GM06990 (cell line): ENCODE measurements around the gene PSMC4.

Experiments used
- DNase-seq: peaks from one replicate; pipeline ENCODE4 v3.0.0-alpha.2; 2011; ENCODE audit not compliant: insufficient read length; ENCODE audit errors: extremely low read depth
- H3K27me3 ChIP-seq: replicated peaks from 2 replicates; pipeline ENCODE4 v1.6.0; 2011; ENCODE audit warnings: low read length; ENCODE audit not compliant: control insufficient read depth, insufficient read depth
- H3K36me3 ChIP-seq: 2 replicates; pipeline ENCODE4 v1.5.1; 2011; ENCODE audit warnings: low read length; ENCODE audit not compliant: control insufficient read depth, insufficient read depth
- H3K4me3 ChIP-seq: replicated peaks from 2 replicates; pipeline ENCODE4 v1.5.1; 2011; ENCODE audit warnings: low read depth, mild to moderate bottlenecking, control low read depth, low read length
- CTCF ChIP-seq: IDR thresholded peaks from 2 replicates; pipeline ENCODE4 v1.5.1; 2011; ENCODE audit warnings: low read length, control low read depth, mild to moderate bottlenecking, inconsistent platforms; ENCODE audit not compliant: insufficient read depth, poor library complexity, severe bottlenecking

Gene PSMC4

DNA sequence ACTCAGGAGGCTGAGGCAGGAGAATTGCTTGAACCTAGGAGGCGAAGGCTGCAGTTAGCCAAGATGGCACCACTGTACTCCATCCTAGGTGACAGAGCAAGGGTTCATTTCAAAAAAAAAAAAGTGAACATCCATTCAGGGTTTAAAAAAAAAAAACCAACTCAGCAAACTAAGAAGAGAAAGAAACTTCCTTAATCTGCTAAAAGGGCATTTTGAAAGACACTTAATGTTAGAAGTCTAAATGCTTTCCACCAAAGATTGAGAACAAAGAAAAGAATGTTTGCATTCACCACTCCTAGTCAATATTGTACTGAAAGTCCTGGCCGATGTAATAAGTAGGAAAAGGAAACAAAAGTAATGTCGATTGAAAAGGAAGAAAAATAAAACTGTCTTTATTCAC, 7.1 kb upstream of the PSMC4 start:
- TF ChIP-seq CTCF, result no peak
- no peaks in the 10 kb centered on the region for H3K36me3 ChIP-seq
- no peak for DNase-seq
- H3K27me3 ChIP-seq, result no peaks in the 10 kb centered on the region
- no peak overlapping the region for H3K4me3 ChIP-seq

DNA sequence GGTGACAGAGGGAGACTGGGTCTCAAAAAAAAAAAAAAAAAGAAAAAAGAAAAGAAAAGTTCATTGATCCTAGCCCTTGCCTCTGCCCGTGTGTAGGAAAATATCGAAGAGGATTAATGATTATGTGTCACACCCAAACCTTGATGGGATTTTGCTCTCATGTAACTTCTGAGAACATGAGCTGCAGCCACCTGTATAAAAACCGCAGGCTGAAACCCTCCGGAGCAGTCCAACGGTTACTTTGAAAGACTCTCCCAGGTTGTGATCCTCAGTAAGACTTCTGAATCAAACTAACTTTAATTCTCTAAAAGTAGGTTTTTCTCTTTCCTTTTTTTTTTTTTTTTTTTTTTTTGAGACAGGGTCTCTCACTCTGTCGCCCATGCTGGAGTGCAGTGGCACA, 4.3 kb upstream of the PSMC4 start:
- no peak for DNase-seq
- H3K27me3 ChIP-seq, result no peaks in the 10 kb centered on the region
- no peaks in the 10 kb centered on the region for H3K36me3 ChIP-seq
- no peak for TF ChIP-seq CTCF
- H3K4me3 ChIP-seq, result no peak overlapping the region

GRCh38 chr19:39967561-39967960, 3.4 kb upstream of the PSMC4 start:
- H3K4me3 ChIP-seq, result no peak overlapping the region
- no peak for DNase-seq
- no peaks in the 10 kb centered on the region; the same call in 1 of the 2 replicates for H3K36me3 ChIP-seq
- H3K27me3 ChIP-seq, result no peaks in the 10 kb centered on the region
- TF ChIP-seq CTCF, result no peak

DNA sequence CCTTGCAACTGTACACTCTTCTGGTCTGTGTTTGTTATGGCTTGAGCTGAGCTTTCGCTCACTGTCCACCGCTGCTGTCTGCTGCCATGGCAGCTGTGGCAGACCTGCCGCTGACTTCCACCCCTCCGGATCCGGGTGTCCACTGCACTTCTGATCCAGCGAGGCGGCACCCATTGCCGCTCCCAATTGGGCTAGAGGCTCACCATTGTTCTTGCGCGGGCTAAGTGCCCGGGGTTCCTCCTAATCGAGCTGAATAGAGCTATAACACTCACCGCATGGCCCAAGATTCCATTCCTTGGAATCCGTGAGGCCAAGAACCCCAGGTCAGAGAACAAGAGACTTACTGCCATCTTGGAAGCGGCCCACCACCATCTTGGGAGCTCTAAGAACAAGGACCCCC, 2.2 kb upstream of the PSMC4 start:
- H3K4me3 ChIP-seq, result no peak overlapping the region
- H3K27me3 ChIP-seq, result no peaks in the 10 kb centered on the region
- no peak for TF ChIP-seq CTCF
- peaks cover 3% of the 10 kb centered on the region for H3K36me3 ChIP-seq
- DNase-seq, result no peak

GRCh38 chr19:39969266-39969665, 1.7 kb upstream of the PSMC4 start:
- no peaks in the 10 kb centered on the region for H3K27me3 ChIP-seq
- H3K4me3 ChIP-seq, result no peak overlapping the region
- TF ChIP-seq CTCF, result no peak
- no peak for DNase-seq
- H3K36me3 ChIP-seq, result peaks cover 4% of the 10 kb centered on the region

DNA sequence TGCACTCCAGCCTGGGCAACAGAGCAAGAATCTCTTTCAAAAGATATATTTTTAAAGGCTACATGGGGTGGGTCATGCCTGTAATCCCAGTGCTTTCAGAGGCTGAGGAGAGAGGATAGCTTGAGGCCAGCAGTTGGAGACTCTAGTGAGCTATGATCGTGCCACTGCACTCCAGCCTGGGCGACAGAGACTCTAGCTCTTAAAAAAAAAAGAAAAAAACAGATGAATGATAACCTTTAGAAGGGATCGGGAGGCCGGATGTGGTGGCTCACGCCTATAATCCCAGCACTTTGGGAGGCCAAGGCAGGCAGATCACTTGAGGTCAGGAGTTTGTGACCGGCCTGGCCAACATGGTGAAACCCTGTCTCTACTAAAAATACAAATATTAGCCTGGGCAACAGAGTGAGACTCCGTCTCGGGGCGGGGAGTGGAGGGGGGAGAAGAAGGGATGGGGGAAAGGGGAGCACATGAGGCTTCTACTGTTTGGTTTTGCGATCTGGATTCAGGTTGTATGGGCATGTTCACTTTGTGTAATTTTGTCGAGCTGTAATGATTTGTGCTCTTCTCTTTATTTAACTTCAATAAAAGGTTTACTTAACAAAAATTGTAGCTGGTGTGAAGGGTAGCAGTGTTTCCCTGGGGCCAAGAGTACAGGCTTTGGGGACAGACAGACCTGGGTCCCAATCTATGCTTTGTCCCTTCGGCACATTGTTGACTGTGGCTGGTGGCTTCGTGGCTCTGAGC, 1.1 kb upstream of the PSMC4 start:
- Histone ChIP-seq H3K4me3 (peak overlapping the region; percentile 98), H3K36me3 (peaks cover 10% of the 10 kb centered on the region), H3K27me3 (no peaks in the 10 kb centered on the region)
- no peak for TF ChIP-seq CTCF
- no peak for DNase-seq
